ENCODE results near the gene CHERP.
"Not testable (repeated sequence)": the region's sequence is repeated elsewhere in the genome, so short reads cannot be mapped to it uniquely, and the experiment has no call there.

CHERP gene

DNA sequence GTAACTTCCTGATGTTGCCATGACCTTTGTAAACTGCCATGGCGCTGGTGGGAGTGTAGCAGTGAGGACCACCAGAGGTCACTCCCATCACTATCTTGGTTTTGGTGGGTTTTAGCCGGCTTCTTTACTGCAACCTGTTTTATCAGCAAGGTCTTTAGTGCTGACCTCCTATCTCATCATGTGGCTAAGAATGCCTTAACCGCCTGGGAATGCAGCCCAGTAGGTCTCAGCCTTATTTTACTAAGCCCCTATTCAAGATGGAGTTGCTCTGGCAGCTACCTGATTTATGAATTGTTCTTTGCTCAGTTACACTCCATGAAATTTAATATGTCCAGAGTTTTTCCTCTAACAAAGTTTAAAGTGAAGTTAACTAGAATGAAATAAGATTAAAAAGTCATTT is 65.8 kb downstream of the CHERP start:
- no peak for DNase-seq (ENCODE audit: low read depth, low spot score)

DNA sequence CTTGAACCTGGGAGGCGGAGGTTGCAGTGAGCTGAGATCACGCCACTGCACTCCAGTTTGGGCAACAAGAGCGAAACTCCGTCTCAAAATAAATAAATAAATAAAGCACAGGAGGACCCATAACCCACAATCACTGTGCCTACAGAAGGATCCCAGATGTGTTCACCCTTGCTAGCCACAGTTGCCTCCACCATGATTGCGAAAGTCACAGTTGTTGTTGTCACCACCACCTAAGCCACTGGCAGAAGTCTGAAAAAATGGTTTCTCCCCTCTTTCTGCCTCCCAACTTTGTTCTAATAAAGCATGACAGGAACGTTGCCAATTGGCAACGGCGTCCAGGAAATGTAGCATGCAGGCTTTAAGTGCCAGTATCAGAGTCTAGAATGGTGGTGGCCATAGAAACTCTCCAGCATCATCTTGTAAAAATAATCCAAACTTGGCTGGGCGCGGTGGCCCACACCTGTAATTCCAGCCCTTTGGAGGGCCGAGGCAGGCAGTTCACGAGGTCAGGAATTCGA is 68.3 kb downstream of the CHERP start:
- no peak for DNase-seq (ENCODE audit: low read depth, low spot score)

DNA sequence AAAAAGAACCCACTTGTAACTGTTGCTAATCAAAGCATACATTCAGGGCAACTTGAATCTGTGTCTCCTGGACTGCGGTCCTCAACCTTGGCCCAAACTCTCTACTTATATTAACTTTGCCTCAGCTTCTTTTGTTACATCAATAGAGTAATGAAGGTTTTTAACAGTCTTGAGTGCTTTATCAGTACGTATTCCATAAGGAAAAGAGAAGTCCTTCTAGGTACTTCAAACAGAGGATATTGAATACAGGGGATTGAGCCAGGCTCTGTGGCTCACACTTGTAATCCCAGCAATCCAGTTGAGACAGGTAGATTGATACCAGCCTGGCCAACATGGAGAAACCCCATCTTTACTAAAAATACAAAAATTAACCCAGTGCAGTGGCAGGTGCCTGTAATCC is 69.2 kb downstream of the CHERP start:
- DNase-seq (ENCODE audit: low read depth, low spot score): no peak

DNA sequence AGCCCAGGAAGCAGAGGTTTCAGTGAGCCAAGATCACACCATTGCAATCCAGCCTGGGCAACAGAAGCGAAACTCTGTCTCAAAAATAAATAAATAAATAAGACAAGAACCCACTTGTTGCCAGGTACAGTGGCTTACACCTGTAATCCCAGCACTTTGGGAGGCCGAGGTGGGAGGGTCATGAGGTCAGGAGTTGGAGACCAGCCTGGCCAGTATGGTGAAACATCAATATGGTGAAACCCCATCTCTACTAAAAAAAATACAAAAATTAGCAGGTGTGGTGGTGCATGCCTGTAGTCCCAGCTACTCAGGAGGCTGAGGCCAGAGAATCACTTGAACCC is 69.7 kb downstream of the CHERP start:
- not testable (repeated sequence) for DNase-seq (ENCODE audit: low read depth, low spot score)

DNA sequence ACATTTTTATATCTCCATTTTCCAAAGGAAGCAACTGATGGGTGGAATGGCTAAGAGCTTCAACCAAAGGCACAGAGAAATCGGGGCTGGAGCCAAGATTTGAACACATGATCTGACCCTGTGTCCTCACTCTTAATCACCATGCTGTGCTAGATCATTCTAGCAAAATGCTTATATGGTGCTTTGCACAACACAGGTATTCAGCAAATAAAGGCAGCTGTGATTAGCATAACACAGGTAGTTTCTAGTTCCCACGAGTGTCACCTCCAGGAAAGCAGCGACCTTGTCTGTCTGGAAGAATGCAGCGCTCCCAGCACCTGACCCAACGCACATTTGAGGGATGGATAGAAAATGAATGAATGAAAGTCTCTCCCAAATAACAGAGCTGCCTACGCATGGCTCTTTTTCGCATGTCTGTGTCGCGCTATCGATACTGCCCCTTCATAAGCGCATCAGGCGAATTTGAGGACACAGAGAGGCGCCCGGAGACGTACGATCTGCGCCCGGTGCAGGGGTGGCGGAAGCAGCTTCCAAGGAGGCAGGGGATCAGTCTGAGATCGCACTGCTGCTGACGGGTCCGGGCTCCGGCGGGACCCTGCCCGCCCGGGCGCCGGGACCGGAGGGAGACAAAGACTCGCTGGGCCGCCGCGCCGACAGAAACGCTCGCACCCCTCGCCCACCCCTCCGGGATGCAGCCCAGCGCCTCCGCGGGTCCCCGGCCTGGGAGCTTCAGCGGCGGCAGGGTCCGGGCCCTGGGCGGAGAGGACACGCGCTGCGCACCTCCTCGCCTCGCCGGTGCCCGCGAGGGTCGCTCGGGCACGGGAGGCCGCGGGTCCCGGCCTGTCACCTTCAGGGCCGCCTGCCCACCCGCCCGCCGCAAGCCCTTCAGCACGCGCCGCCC is 71.1 kb downstream of the CHERP start:
- DNase-seq (ENCODE audit: low read depth, low spot score): no peak

DNA sequence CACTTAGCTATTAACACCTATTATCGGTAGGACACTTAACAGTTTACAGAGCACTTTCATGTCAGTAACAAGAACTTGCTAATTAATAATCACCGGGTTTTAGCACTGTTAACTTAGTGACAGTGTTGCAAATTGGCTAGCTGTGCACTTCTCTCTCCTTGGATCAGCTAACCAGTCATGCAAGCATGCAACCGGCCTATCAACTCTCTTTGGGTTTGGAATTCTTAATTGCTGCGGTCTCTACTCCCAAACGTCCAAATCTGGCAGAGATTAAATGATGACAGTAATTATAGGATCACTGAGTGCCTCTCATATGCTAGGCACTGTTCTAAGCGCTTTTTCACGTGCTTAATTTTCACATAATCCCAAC is 71.7 kb downstream of the CHERP start:
- DNase-seq (ENCODE audit: low read depth, low spot score): no peak
